Stimulated activated CD8-positive, alpha-beta memory T cell treated with anti-CD3 and anti-CD28 coated beads, Interleukin-2, amount 100 ng/mL, for 1 hour (primary cell): ENCODE data around the gene MVD.

Experiments
- DNase-seq, 2 donors: peaks; one replicate each; pipeline ENCODE4 v3.0.0-alpha.2; 2020; ENCODE audit warnings: low read depth in 2 of 2

MVD gene

GRCh38 chr16:88662843-88663606 is at the start of gene MVD:
Gene MVD (minus strand): TSS chr16:88663091. CDS start chr16:88663080, 11 bp downstream.
- DNase-seq: peak; percentile 88 to 90

- no peak for DNase-seq
These were observed 49.6 kb upstream of the MVD start for GRCh38 chr16:88712362-88712979.

GRCh38 chr16:88711750-88712340 is 49.0 kb upstream of the MVD start:
- no peak for DNase-seq

- DNase-seq: no peak
These were observed 47.7 kb upstream of the MVD start for GRCh38 chr16:88710556-88710955.

- no peak for DNase-seq
These were observed 44.3 kb upstream of the MVD start for GRCh38 chr16:88706965-88707826.

- peak; percentile 86 to 88 for DNase-seq
These were observed 43.5 kb upstream of the MVD start, which contains the start of the genes CTU2 and RNF166 for GRCh38 chr16:88706229-88706964. Gene CTU2 (plus strand): TSS chr16:88706503. CDS start chr16:88706531, 28 bp downstream. Gene RNF166 (minus strand): TSS chr16:88706408. CDS start chr16:88706325, 83 bp downstream.

- DNase-seq: no peak
These were observed 42.9 kb upstream of the MVD start for GRCh38 chr16:88705801-88706228.

GRCh38 chr16:88705076-88705684 is 42.3 kb upstream of the MVD start:
- DNase-seq: no peak

- peak; percentile 50 to 65 for DNase-seq
These were observed 40.8 kb upstream of the MVD start for GRCh38 chr16:88703486-88704309.

GRCh38 chr16:88702371-88703210 is 39.7 kb upstream of the MVD start:
- DNase-seq: no peak

- DNase-seq: no peak
These were observed 38.9 kb upstream of the MVD start for GRCh38 chr16:88701581-88702370.

- peak; percentile 92 to 93 for DNase-seq
These were observed 38.0 kb upstream of the MVD start for GRCh38 chr16:88700636-88701482.

GRCh38 chr16:88700322-88700635 is 37.4 kb upstream of the MVD start:
- no peak for DNase-seq

- DNase-seq: no peak
These were observed 36.3 kb upstream of the MVD start for GRCh38 chr16:88699180-88699579.

GRCh38 chr16:88698646-88699045 is 35.8 kb upstream of the MVD start:
- DNase-seq: no peak

GRCh38 chr16:88697831-88698615 is 35.1 kb upstream of the MVD start:
- DNase-seq: no peak
